ENCODE measurements around the gene PRKAR2A. TPM values are rescaled to one million over a fixed set of nuclear protein-coding genes. Genes with fewer than 3 reads are reported as not detected.

Gene PRKAR2A
- total and polyA plus RNA-seq, 2 experiments from 2014 or later, result 13.5 to 30.2 TPM

DNA sequence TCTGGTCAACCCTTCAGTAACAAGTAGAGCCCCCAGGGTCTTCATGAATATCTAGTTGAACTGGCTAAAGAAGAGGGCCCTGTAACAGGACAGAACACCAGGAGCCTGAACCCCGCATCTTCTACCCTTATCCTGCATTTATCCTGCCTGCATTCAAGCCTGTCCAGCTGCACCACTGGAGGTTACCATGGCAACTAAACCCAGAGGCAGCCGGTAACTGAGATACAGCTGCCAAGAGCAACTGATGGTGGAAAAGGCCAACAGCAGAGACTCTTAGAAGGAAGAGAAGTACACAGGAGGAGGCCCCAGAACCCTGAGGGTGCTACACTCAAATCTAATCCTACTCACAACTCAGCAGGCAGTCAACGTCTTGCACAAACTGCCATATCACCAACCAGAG is 3.7 kb upstream of the PRKAR2A start:
- Histone ChIP-seq H3K4me2 (no peak overlapping the region), H3K36me3 (ENCODE audit: insufficient read depth) (no peaks in the 10 kb centered on the region), H3F3A (replicated peaks; ENCODE audit: low read depth) (0 out of 2 replicates have a peak, but pooled peaks cover 4% of the 10 kb centered on the region), H3K4me3 (no peak overlapping the region), H3K4me1 (ENCODE audit: insufficient read depth) (peaks cover 3% of the 10 kb centered on the region; the same call in 1 of the 2 replicates), H4K20me1 (replicated peaks; ENCODE audit: insufficient read depth) (no peaks in the 10 kb centered on the region; the same call in 1 of the 2 replicates), H3K27ac (ENCODE audit: low read depth) (no peak overlapping the region), H3K9me2 (ENCODE audit: insufficient read depth) (no peaks in the 10 kb centered on the region), H2AFZ (no peak overlapping the region), H3K27me3 (ENCODE audit: insufficient read depth) (peaks cover 6% of the 10 kb centered on the region), H3K79me2 (replicated peaks; ENCODE audit: insufficient read depth) (no peaks in the 10 kb centered on the region; the same call in 1 of the 2 replicates)
- Mint-ChIP-seq H3K4me3 (no peak overlapping the region), H3K27me3 (ENCODE audit: insufficient read depth, low read depth, poor library complexity) (peaks cover 6% of the 10 kb centered on the region), H3K36me3 (ENCODE audit: low read depth) (no peaks in the 10 kb centered on the region), H3K4me1 (peaks cover 6% of the 10 kb centered on the region), H3K27ac (no peak overlapping the region), H3K9me3 (no peaks in the 10 kb centered on the region)
- no peak for TF ChIP-seq NANOG (IDR thresholded peaks at IDR 0.05; ENCODE audit: borderline replicate concordance)
- TF ChIP-seq CTCF (conservative IDR thresholded peaks at IDR 0.05; ENCODE audit: low read depth in 2 of 2), result no peak
- no peak for TF ChIP-seq ETS1 (IDR thresholded peaks at IDR 0.05)
- TF ChIP-seq JUNB (IDR thresholded peaks at IDR 0.05; ENCODE audit: unreplicated experiment), result no peak
- TF ChIP-seq EZH2phosphoT487 (IDR thresholded peaks at IDR 0.05; ENCODE audit: unreplicated experiment), result no peak
- TF ChIP-seq, protein P1, sequence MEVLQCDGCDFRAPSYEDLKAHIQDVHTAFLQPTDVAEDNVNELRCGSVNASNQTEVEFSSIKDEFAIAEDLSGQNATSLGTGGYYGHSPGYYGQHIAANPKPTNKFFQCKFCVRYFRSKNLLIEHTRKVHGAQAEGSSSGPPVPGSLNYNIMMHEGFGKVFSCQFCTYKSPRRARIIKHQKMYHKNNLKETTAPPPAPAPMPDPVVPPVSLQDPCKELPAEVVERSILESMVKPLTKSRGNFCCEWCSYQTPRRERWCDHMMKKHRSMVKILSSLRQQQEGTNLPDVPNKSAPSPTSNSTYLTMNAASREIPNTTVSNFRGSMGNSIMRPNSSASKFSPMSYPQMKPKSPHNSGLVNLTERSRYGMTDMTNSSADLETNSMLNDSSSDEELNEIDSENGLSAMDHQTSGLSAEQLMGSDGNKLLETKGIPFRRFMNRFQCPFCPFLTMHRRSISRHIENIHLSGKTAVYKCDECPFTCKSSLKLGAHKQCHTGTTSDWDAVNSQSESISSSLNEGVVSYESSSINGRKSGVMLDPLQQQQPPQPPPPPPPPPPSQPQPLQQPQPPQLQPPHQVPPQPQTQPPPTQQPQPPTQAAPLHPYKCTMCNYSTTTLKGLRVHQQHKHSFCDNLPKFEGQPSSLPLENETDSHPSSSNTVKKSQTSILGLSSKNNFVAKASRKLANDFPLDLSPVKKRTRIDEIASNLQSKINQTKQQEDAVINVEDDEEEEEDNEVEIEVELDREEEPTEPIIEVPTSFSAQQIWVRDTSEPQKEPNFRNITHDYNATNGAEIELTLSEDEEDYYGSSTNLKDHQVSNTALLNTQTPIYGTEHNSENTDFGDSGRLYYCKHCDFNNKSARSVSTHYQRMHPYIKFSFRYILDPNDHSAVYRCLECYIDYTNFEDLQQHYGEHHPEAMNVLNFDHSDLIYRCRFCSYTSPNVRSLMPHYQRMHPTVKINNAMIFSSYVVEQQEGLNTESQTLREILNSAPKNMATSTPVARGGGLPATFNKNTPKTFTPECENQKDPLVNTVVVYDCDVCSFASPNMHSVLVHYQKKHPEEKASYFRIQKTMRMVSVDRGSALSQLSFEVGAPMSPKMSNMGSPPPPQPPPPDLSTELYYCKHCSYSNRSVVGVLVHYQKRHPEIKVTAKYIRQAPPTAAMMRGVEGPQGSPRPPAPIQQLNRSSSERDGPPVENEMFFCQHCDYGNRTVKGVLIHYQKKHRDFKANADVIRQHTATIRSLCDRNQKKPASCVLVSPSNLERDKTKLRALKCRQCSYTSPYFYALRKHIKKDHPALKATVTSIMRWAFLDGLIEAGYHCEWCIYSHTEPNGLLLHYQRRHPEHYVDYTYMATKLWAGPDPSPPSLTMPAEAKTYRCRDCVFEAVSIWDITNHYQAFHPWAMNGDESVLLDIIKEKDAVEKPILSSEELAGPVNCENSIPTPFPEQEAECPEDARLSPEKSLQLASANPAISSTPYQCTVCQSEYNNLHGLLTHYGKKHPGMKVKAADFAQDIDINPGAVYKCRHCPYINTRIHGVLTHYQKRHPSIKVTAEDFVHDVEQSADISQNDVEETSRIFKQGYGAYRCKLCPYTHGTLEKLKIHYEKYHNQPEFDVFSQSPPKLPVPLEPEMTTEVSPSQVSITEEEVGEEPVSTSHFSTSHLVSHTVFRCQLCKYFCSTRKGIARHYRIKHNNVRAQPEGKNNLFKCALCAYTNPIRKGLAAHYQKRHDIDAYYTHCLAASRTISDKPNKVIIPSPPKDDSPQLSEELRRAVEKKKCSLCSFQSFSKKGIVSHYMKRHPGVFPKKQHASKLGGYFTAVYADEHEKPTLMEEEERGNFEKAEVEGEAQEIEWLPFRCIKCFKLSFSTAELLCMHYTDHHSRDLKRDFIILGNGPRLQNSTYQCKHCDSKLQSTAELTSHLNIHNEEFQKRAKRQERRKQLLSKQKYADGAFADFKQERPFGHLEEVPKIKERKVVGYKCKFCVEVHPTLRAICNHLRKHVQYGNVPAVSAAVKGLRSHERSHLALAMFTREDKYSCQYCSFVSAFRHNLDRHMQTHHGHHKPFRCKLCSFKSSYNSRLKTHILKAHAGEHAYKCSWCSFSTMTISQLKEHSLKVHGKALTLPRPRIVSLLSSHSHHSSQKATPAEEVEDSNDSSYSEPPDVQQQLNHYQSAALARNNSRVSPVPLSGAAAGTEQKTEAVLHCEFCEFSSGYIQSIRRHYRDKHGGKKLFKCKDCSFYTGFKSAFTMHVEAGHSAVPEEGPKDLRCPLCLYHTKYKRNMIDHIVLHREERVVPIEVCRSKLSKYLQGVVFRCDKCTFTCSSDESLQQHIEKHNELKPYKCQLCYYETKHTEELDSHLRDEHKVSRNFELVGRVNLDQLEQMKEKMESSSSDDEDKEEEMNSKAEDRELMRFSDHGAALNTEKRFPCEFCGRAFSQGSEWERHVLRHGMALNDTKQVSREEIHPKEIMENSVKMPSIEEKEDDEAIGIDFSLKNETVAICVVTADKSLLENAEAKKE (CRISPR knock-in tag; IDR thresholded peaks at IDR 0.05), result no peak
- no peak for TF ChIP-seq REST (IDR thresholded peaks at IDR 0.05; ENCODE audit: unreplicated experiment)
- no peak for TF ChIP-seq STAT1 (IDR thresholded peaks at IDR 0.05; ENCODE audit: unreplicated experiment)
- no peak for TF ChIP-seq ZNF331 (CRISPR knock-in tag; IDR thresholded peaks at IDR 0.05; ENCODE audit: low read depth)
- ATAC-seq, result no peak
- peak; percentile 37 for DNase-seq (ENCODE audit: low spot score)
